Esophagus muscularis mucosa (tissue), 4 donors: ENCODE measurements around the gene CAMK1D. TPM values are rescaled to one million over a fixed set of nuclear protein-coding genes. Genes with fewer than 3 reads are reported as not detected.

Experiments used
- DNase-seq: peaks from one replicate; pipeline ENCODE4 v3.0.0-alpha.2; 2017; ENCODE audit errors: extremely low spot score
- H3K27ac ChIP-seq, 4 donors: fragments of 200-600 bp; sonication (generic); replicated peaks in 1 of 4; 1 replicate in 3 of 4; 2 replicates in 1 of 4; pipeline ENCODE4 v1.5.1; 2016 to 2019; ENCODE audit warnings: mild to moderate bottlenecking in 1 of 4
- H3K27me3 ChIP-seq, 4 donors: fragments of 200-600 bp; sonication (generic); one replicate each; pipeline versions ENCODE4 v1.5.1 to v1.6.0; 2016 to 2019
- H3K36me3 ChIP-seq, 4 donors: fragments of 200-600 bp; sonication (generic); one replicate each; pipeline ENCODE4 v1.5.1; 2016 to 2019
- H3K4me1 ChIP-seq, 4 donors: fragments of 200-600 bp; sonication (generic); one replicate each; pipeline ENCODE4 v1.5.1; 2016 to 2019
- H3K4me3 ChIP-seq, 4 donors: fragments of 200-600 bp; sonication (generic); 1 replicate in 2 of 4; 2 replicates in 2 of 4; pipeline ENCODE4 v1.5.1; 2016 to 2019; ENCODE audit warnings: mild to moderate bottlenecking in 4 of 4, moderate library complexity in 1 of 4
- H3K9me3 ChIP-seq, 4 donors: fragments of 200-600 bp; sonication (generic); 1 replicate in 3 of 4; 2 replicates in 1 of 4; pipeline ENCODE4 v1.5.1; 2016 to 2019
- CTCF ChIP-seq, 3 experiments: fragments of 200-600 bp in 2 of 3; fragments of 450-650 bp in 1 of 3; sonication (generic) in 2 of 3; IDR thresholded peaks; one replicate each; pipeline ENCODE4 v1.5.1; 2017 to 2019; ENCODE audit warnings: antibody characterized with exemption in 3 of 3, mild to moderate bottlenecking in 2 of 3, moderate library complexity in 1 of 3
- EP300 ChIP-seq: sonication (generic); formaldehyde crosslinking; IDR thresholded peaks from one replicate; pipeline ENCODE4 v1.6.1; 2017; ENCODE audit warnings: antibody characterized with exemption
- POLR2A ChIP-seq: fragments of 450-650 bp; IDR thresholded peaks from one replicate; pipeline ENCODE4 v1.6.1; 2017; ENCODE audit warnings: antibody characterized with exemption, moderate library complexity, mild to moderate bottlenecking, low read depth
- POLR2AphosphoS5 ChIP-seq, 2 donors: sonication (generic); formaldehyde crosslinking; IDR thresholded peaks; one replicate each; pipeline ENCODE4 v1.6.1; 2017; ENCODE audit warnings: antibody characterized with exemption in 2 of 2
- WGBS: methylation state at CpG from one replicate; pipeline ENCODE4 v1.1.5; 2018; 5-methylcytosine and 5-hydroxymethylcytosine counted together
- intact Hi-C: fragments of 100-400 bp; cut with DNase I; formaldehyde crosslinking; loops from one replicate; pipeline ENCODE4 v1.15.1; 2023
- total RNA-seq, 4 donors: library from RNA; depleted of rRNA; stranded (reverse); fragments of >200 nt; gene quantifications; one replicate each; pipeline versions ENCODE4 v1.1.0 to v1.2.1, GENCODE V29; 2016

The CAMK1D gene
- total RNA-seq, 4 donors from 2014 or later: 8.4 to 15.4 (median 11.3) TPM

- intact Hi-C loops: no loop called here
- Histone ChIP-seq H3K4me1 (peaks cover 9 to 32% (median 23%) of the 10 kb centered on the region in 4 donors), H3K4me3 (no peak overlapping the region), H3K36me3 (no peaks in the 10 kb centered on the region), H3K27me3 (no peaks in the 10 kb centered on the region), H3K27ac (no peak overlapping the region), H3K9me3 (no peaks in the 10 kb centered on the region)
- TF ChIP-seq POLR2AphosphoS5 (IDR thresholded peaks at IDR 0.05) (no peak), EP300 (no peak), POLR2A (no peak), CTCF (IDR thresholded peaks at IDR 0.05) (no peak)
- 69% methylated on average over 6 of the region's 6 CpGs for whole genome bisulfite sequencing
- no peak for DNase-seq
Measured at GRCh38 chr10:12444981-12445700, 95.8 kb downstream of the CAMK1D start.

GRCh38 chr10:12445701-12446334 lies 96.5 kb downstream of the CAMK1D start:
- H3K4me1 ChIP-seq: peaks cover 9 to 32% (median 23%) of the 10 kb centered on the region in 4 donors
- H3K27ac ChIP-seq: peak overlapping the region in 2 of 4 donors; percentile 31 to 40
- 74% methylated on average over 4 of the region's 4 CpGs for WGBS
- TF ChIP-seq POLR2AphosphoS5 (IDR thresholded peaks at IDR 0.05): no peak
- TF ChIP-seq POLR2A: no peak
- TF ChIP-seq CTCF (IDR thresholded peaks at IDR 0.05): no peak
- TF ChIP-seq EP300: no peak
- no peaks in the 10 kb centered on the region for H3K36me3 ChIP-seq
- intact Hi-C loops: no loop called here
- no peak overlapping the region for H3K4me3 ChIP-seq
- H3K27me3 ChIP-seq: no peaks in the 10 kb centered on the region
- no peaks in the 10 kb centered on the region for H3K9me3 ChIP-seq
- DNase-seq: no peak

GRCh38 chr10:12448340-12448728 lies 99.0 kb downstream of the CAMK1D start:
- no peaks in the 10 kb centered on the region for H3K27me3 ChIP-seq
- no peaks in the 10 kb centered on the region for H3K9me3 ChIP-seq
- H3K36me3 ChIP-seq: no peaks in the 10 kb centered on the region
- peaks cover 9 to 32% (median 23%) of the 10 kb centered on the region in 4 donors for H3K4me1 ChIP-seq
- 40% methylated on average over 3 of the region's 3 CpGs for WGBS
- peak overlapping the region in 1 of 4 donors; percentile 9 for H3K4me3 ChIP-seq
- TF ChIP-seq POLR2A: no peak
- TF ChIP-seq CTCF (IDR thresholded peaks at IDR 0.05): no peak
- no peak for TF ChIP-seq POLR2AphosphoS5 (IDR thresholded peaks at IDR 0.05)
- no peak for TF ChIP-seq EP300
- no peak for DNase-seq
- intact Hi-C loops: no loop called here
- H3K27ac ChIP-seq: no peak overlapping the region

- TF ChIP-seq EP300: no peak
- TF ChIP-seq POLR2A: no peak
- peak in 1 of 2 donors; percentile 44 for TF ChIP-seq POLR2AphosphoS5 (IDR thresholded peaks at IDR 0.05)
- intact Hi-C loops: no loop called here
- no peaks in the 10 kb centered on the region for H3K9me3 ChIP-seq
- peaks cover 9 to 32% (median 23%) of the 10 kb centered on the region in 4 donors for H3K4me1 ChIP-seq
- 71% methylated on average over 18 of the region's 18 CpGs for WGBS
- H3K27ac ChIP-seq: no peak overlapping the region
- no peak for DNase-seq
- H3K4me3 ChIP-seq: peak overlapping the region in 1 of 4 donors; percentile 9
- H3K36me3 ChIP-seq: no peaks in the 10 kb centered on the region
- no peaks in the 10 kb centered on the region for H3K27me3 ChIP-seq
Measured at GRCh38 chr10:12448729-12449391, 99.5 kb downstream of the CAMK1D start.

GRCh38 chr10:12455318-12455717 lies 106.0 kb downstream of the CAMK1D start:
- no peak overlapping the region for H3K4me3 ChIP-seq
- H3K27ac ChIP-seq: no peak overlapping the region
- intact Hi-C loops: no loop called here
- no peak for TF ChIP-seq EP300
- no peak for TF ChIP-seq POLR2A
- no peak for TF ChIP-seq CTCF (IDR thresholded peaks at IDR 0.05)
- no peak for TF ChIP-seq POLR2AphosphoS5 (IDR thresholded peaks at IDR 0.05)
- no peaks in the 10 kb centered on the region for H3K27me3 ChIP-seq
- no peaks in the 10 kb centered on the region for H3K36me3 ChIP-seq
- peaks cover 0 to 20% (median 10%) of the 10 kb centered on the region in 4 donors for H3K4me1 ChIP-seq
- H3K9me3 ChIP-seq: no peaks in the 10 kb centered on the region
- WGBS: 91% methylated on average over 5 of the region's 5 CpGs
- DNase-seq: no peak
